Natural killer cell (primary cell): Measurements from ENCODE around the gene NTM. TPM values are rescaled to one million over a fixed set of nuclear protein-coding genes. Genes with fewer than 3 reads are reported as not detected.

Experiments used
- ATAC-seq, 3 donors: fragments of 150-1000 bp in 2 of 3; fragments of 200-7000 bp in 1 of 3; cut with Tn5 transposase; 1 replicate in 1 of 3; 2 replicates in 2 of 3; pipeline ENCODE4 v1.10.0; 2021; ENCODE audit warnings: mild to moderate bottlenecking in 2 of 3, moderate library complexity in 2 of 3
- DNase-seq, 2 donors: peaks; one replicate each; pipeline versions ENCODE4 v3.0.0 to v3.0.0-alpha.2; 2013 to 2021; ENCODE audit warnings: mixed read lengths in 1 of 2
- H3K27ac ChIP-seq: one replicate; pipeline ENCODE4 v1.5.1; 2013; ENCODE audit warnings: mild to moderate bottlenecking, low read length
- H3K27me3 ChIP-seq: one replicate; pipeline ENCODE4 v1.6.1; 2013; ENCODE audit warnings: low read length; ENCODE audit not compliant: control insufficient read depth, insufficient read depth
- H3K36me3 ChIP-seq: one replicate; pipeline ENCODE4 v1.6.1; 2013; ENCODE audit warnings: low read length; ENCODE audit not compliant: control insufficient read depth, insufficient read depth
- H3K4me1 ChIP-seq: one replicate; pipeline ENCODE4 v1.6.1; 2013; ENCODE audit warnings: low read length; ENCODE audit not compliant: control insufficient read depth, insufficient read depth
- H3K4me3 ChIP-seq: one replicate; pipeline ENCODE4 v1.5.1; 2013; ENCODE audit warnings: low read length
- H3K9me3 ChIP-seq: one replicate; pipeline ENCODE4 v1.6.1; 2013; ENCODE audit warnings: low read length; ENCODE audit not compliant: control insufficient read depth, insufficient read depth
- H3K27ac Mint-ChIP-seq, 2 donors: one replicate each; pipeline ENCODE4 v1.8.0; 2022; ENCODE audit warnings: mild to moderate bottlenecking in 2 of 2, mixed read lengths in 2 of 2, moderate library complexity in 1 of 2
- H3K27me3 Mint-ChIP-seq, 2 donors: one replicate each; pipeline ENCODE4 v1.8.0; 2022; ENCODE audit warnings: low read depth in 2 of 2, mixed read lengths in 2 of 2
- H3K36me3 Mint-ChIP-seq: one replicate; pipeline ENCODE4 v1.8.0; 2022; ENCODE audit warnings: mixed read lengths
- H3K4me1 Mint-ChIP-seq, 2 donors: one replicate each; pipeline ENCODE4 v1.8.0; 2022; ENCODE audit warnings: mixed read lengths in 2 of 2
- H3K4me3 Mint-ChIP-seq: one replicate; pipeline ENCODE4 v1.8.0; 2022; ENCODE audit warnings: mild to moderate bottlenecking, moderate library complexity, mixed read lengths
- H3K9me3 Mint-ChIP-seq, 2 donors: one replicate each; pipeline ENCODE4 v1.8.0; 2022; ENCODE audit warnings: mixed read lengths in 2 of 2
- CTCF ChIP-seq: fragments of 200-600 bp; IDR thresholded peaks from one replicate; pipeline ENCODE4 v1.8.0; 2022; ENCODE audit warnings: antibody characterized with exemption
- WGBS: methylation state at CpG from one replicate; pipeline ENCODE4 v1.1.7; 2013; ENCODE audit warnings: missing lambda C conversion rate; ENCODE audit not compliant: insufficient coverage; 5-methylcytosine and 5-hydroxymethylcytosine counted together
- intact Hi-C: fragments of 100-400 bp; cut with micrococcal nuclease; formaldehyde crosslinking; loops from one replicate; pipeline ENCODE4 v1.14.2; 2022
- total RNA-seq, 4 donors: library from RNA; stranded (reverse); fragments of 120-200 nt in 1 of 4; gene quantifications; one replicate each; pipeline versions ENCODE4 v1.2.3 to v1.2.4, GENCODE V29; 2013 to 2022

NTM gene
- total RNA-seq, 3 donors from 2014 or later (not counting 1 experiment from before 2014, with no cell fraction given): not detected

- H3K27me3 Mint-ChIP-seq: peaks cover 15 to 28% of the 10 kb centered on the region in 2 donors
- intact Hi-C loops: no loop called here
Observed at GRCh38 chr11:131695889-131696429, 325.5 kb downstream of the NTM start.

GRCh38 chr11:131696690-131697089, 326.3 kb downstream of the NTM start:
- no peak for ATAC-seq
- Histone ChIP-seq H3K9me3 (no peaks in the 10 kb centered on the region), H3K36me3 (no peaks in the 10 kb centered on the region), H3K27ac (no peak overlapping the region), H3K4me3 (no peak overlapping the region), H3K27me3 (peaks cover 2% of the 10 kb centered on the region), H3K4me1 (no peaks in the 10 kb centered on the region)
- Mint-ChIP-seq H3K36me3 (no peaks in the 10 kb centered on the region), H3K27ac (no peak overlapping the region), H3K9me3 (peaks cover 0 to 4% of the 10 kb centered on the region in 2 donors), H3K4me3 (no peak overlapping the region), H3K4me1 (peaks cover 8 to 9% of the 10 kb centered on the region in 2 donors), H3K27me3 (peaks cover 15 to 28% of the 10 kb centered on the region in 2 donors)
- TF ChIP-seq CTCF: no peak
- WGBS: 87% methylated on average over 8 of the region's 8 CpGs
- no peak for DNase-seq
- intact Hi-C loops: no loop called here

More at GRCh38 chr11:131695889-131696429, 325.5 kb downstream of the NTM start:
- Histone ChIP-seq H3K27me3 (peaks cover 2% of the 10 kb centered on the region), H3K9me3 (no peaks in the 10 kb centered on the region), H3K27ac (no peak overlapping the region), H3K4me1 (no peaks in the 10 kb centered on the region), H3K36me3 (no peaks in the 10 kb centered on the region), H3K4me3 (no peak overlapping the region)
- no peaks in the 10 kb centered on the region for H3K36me3 Mint-ChIP-seq
- peaks cover 8 to 9% of the 10 kb centered on the region in 2 donors for H3K4me1 Mint-ChIP-seq
- H3K4me3 Mint-ChIP-seq: no peak overlapping the region
- no peak overlapping the region for H3K27ac Mint-ChIP-seq
- peaks cover 0 to 4% of the 10 kb centered on the region in 2 donors for H3K9me3 Mint-ChIP-seq
- WGBS: 71% methylated on average over 10 of the region's 10 CpGs
- no peak for DNase-seq
- no peak for ATAC-seq
- TF ChIP-seq CTCF: no peak

- Histone ChIP-seq H3K4me1 (no peaks in the 10 kb centered on the region), H3K4me3 (no peak overlapping the region), H3K36me3 (no peaks in the 10 kb centered on the region), H3K9me3 (peaks cover 9% of the 10 kb centered on the region), H3K27me3 (no peaks in the 10 kb centered on the region), H3K27ac (no peak overlapping the region)
- no peak for ATAC-seq
- Mint-ChIP-seq H3K36me3 (peaks cover 4% of the 10 kb centered on the region), H3K4me1 (no peaks in the 10 kb centered on the region), H3K4me3 (no peak overlapping the region), H3K9me3 (peaks cover 10 to 18% of the 10 kb centered on the region in 2 donors), H3K27me3 (no peaks in the 10 kb centered on the region), H3K27ac (no peak overlapping the region)
- intact Hi-C loops: no loop called here
- no CpG with 5 or more reads among the region's 1 CpG for WGBS
- no peak for DNase-seq
- no peak for TF ChIP-seq CTCF
Observed at GRCh38 chr11:131703311-131703710, 332.9 kb downstream of the NTM start.

- no peak for ATAC-seq
- H3K9me3 ChIP-seq: peaks cover 9% of the 10 kb centered on the region
- no peak overlapping the region for H3K27ac ChIP-seq
- Mint-ChIP-seq H3K36me3 (peaks cover 4% of the 10 kb centered on the region), H3K27me3 (no peaks in the 10 kb centered on the region), H3K27ac (no peak overlapping the region), H3K4me3 (no peak overlapping the region), H3K4me1 (no peaks in the 10 kb centered on the region), H3K9me3 (peaks cover 15 to 26% of the 10 kb centered on the region in 2 donors)
- DNase-seq: no peak
- no peak overlapping the region for H3K4me3 ChIP-seq
- no peaks in the 10 kb centered on the region for H3K4me1 ChIP-seq
- 70% methylated on average over 1 of the region's 2 CpGs for WGBS
- intact Hi-C loops: no loop called here
- TF ChIP-seq CTCF: no peak
- no peaks in the 10 kb centered on the region for H3K27me3 ChIP-seq
- H3K36me3 ChIP-seq: no peaks in the 10 kb centered on the region
Observed at GRCh38 chr11:131704682-131705081, 334.3 kb downstream of the NTM start.
